NK-92 (cell line): ENCODE measurements around the gene GLYATL1.
"Not testable (repeated sequence)": the region's sequence is repeated elsewhere in the genome, so short reads cannot be mapped to it uniquely, and the experiment has no call there.

Experiments used
- DNase-seq: peaks from one replicate; lab custom pipeline; 2025; ENCODE audit not compliant: unreplicated experiment; lab: John Stamatoyannopoulos, UW

GLYATL1 gene

DNA sequence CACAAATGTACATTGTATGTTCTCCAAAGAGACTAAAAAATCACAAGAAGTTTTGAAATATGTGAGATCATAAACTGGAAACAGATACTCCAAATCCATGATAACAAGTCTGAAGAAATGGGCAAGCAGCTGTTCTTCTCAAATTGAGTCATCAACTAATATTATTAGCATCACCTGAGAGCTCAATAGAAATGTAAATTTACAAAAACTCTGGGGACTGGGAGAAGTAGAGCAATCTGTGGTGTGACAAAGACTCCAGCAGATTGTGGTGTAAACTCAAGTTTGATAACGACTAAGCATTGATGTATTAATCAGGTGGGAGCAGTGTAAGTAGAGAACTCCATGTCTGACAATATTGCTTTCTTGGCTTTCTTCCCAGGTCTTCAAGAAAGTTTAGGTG is 53.2 kb downstream of the GLYATL1 start:
- DNase-seq, result no peak

DNA sequence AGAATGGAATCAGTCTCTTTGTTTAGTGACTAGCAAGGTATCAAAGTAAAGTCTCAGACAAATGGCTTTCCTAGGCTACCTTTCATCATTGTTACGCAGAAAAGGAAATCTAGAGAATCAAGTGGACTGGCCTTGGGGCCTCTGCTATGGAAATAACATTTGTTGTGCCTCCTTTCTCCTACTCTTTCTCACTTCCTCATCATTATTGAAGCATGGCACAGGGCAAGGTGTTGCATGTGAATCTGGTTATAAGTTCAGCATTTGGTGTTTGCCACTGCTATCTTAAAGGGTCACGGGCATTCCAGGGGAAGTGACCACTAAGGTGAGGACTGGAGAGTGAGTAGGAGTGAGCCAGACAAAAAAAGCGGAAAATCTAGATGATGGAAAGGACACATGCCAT is 54.9 kb downstream of the GLYATL1 start:
- no peak for DNase-seq

DNA sequence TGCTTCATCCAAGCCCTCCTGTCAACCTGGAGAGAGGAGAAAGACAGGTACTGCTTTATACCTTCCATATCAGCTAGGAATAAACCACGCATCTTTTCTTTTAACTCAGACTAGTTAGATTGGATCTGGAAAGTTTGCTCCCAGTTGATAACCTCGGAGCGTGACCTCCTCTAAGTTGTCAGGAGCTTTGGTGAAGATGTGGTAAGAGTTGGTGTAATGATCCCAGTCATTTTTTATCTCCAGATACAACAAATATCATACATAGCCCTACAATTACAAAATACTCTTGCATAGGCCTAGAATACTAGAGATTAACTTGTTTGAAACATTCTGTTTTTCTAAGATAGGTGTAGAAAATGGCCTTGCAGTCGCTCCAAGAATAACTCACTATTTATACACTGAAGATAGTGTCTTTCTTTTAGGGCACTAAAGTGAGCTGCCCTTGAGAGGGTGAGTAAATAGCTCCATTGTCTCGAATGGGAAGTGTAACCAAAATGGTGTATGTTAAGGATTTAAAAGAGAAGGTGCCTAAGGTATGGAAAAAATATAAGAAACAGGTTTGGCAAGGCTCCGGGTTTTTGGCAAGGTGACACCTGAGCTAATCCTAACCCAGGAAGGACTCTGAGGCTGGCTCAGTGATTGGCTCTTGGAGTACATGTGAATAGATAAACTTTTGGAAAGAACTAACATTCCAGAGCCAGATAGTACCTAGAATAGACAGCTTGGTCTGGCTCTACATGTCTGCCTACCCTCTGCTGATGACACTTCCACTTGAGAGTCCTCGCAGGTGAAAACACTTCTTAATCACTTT is 59.4 kb downstream of the GLYATL1 start:
- DNase-seq, result no peak

DNA sequence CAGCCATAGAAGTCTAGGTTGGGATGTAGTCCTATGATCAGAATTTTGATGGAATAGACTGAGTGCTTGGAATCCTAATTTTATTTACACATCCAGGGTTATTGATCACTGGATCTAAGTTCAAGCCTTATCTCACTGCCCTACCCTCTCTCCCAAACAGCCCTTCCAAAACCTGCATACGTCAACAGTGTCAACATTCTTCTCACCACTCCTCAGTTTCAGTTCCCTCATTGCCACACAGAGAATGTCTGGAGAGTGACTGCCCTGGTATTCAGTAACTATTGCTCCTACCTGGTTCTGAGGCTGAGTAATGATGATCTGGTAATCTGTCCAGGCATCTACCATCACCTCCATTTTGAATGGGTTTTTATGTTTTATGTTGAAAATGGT is 60.0 kb downstream of the GLYATL1 start:
- no peak for DNase-seq

DNA sequence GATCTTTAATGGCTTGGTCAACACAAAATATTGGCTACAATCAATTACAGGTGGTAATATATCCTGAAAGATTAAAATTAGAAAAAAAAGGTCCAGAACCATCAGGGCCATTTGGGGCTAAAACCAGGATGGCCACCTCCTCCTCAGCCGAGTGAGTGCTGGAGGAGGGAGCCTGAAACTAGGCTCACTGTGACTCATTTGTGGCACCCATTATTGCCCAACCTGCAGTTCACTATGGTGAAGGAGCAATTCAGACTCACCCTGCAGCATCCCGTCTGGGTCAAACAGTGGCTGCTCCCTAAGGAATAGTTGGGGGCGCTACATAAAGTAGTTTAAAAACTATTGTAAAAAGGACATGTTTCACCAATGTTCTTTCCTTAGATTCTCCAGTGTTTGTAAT is 60.7 kb downstream of the GLYATL1 start:
- DNase-seq, result no peak

DNA sequence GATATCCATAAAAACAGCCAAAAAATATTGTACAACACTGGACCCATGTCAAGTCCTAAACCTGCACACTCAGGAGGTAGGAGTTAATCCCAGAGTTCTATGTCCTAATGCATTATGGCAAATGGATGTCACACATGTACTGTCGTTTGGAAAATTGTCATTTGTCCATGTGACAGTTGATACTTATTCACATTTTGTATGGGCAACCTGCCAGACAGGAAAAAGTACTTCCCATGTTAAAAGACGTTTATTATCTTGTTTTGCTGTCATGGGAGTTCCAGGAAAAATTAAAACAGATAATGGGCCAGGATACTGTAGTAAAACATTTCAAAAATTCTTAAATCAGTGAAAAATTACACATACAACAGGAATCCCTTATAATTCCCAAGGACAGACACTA is 62.7 kb downstream of the GLYATL1 start:
- DNase-seq, result not testable (repeated sequence)
